Fibroblast of skin of left quadriceps (primary cell): ENCODE data around the gene AP1G2.
A peak's percentile ranks its signal among the peaks of the same experiment; 100 is the strongest.
"Not testable (repeated sequence)": the region's sequence is repeated elsewhere in the genome, so short reads cannot be mapped to it uniquely, and the experiment has no call there.

Source experiments
- DNase-seq, 2 experiments: peaks; one replicate each; pipeline ENCODE4 v3.0.0-alpha.2; 2013; ENCODE audit warnings: low read depth in 2 of 2

AP1G2 gene, protein sequence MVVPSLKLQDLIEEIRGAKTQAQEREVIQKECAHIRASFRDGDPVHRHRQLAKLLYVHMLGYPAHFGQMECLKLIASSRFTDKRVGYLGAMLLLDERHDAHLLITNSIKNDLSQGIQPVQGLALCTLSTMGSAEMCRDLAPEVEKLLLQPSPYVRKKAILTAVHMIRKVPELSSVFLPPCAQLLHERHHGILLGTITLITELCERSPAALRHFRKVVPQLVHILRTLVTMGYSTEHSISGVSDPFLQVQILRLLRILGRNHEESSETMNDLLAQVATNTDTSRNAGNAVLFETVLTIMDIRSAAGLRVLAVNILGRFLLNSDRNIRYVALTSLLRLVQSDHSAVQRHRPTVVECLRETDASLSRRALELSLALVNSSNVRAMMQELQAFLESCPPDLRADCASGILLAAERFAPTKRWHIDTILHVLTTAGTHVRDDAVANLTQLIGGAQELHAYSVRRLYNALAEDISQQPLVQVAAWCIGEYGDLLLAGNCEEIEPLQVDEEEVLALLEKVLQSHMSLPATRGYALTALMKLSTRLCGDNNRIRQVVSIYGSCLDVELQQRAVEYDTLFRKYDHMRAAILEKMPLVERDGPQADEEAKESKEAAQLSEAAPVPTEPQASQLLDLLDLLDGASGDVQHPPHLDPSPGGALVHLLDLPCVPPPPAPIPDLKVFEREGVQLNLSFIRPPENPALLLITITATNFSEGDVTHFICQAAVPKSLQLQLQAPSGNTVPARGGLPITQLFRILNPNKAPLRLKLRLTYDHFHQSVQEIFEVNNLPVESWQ

DNA sequence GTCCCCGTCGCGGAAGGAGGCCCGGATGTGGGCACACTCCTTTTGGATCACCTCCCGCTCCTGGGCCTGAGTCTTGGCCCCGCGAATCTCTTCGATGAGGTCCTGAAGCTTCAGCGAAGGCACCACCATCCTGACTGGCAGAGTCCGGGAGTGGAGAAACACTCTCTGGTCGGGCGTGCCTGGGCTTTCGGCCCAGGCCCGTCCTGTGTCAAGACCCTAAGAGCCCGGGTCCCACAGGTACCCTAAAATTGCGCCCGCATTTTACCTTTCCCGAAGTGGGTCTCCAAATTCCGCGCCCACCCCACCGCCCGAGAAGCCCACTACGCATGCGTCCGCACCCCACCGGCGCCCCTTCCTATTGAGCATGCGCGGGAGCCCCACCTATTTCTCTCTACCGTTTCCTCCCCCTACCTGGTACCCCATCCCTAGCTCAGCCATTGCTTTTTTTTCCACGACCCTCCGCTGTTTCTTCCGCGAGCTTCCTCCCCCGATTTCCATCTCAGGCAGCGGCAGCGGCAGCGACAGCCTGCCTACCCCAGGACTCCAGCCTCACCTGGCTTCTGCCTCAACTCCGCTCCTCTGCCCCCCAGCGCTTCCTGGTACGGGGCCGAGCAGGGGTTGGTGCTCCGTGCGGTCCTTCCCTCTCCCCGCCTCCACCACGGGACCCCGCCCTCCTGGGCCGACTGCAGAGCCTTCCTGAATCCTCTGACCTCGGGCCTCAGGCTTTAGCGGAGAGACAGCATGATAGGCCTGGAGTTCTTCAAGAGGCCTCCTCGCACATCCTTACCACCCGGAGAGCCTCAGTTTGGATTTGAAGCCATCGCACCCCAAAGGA lies at the start of gene AP1G2:
TSS of gene AP1G2 (minus strand) at position 606 of the 835 bp plus-strand sequence. CDS start at position 129, 477 bp downstream.
- DNase-seq: peak; percentile 38 to 42

- DNase-seq: no peak
Observed at GRCh38 chr14:23615856-23616255, 48.3 kb upstream of the AP1G2 start.

DNA sequence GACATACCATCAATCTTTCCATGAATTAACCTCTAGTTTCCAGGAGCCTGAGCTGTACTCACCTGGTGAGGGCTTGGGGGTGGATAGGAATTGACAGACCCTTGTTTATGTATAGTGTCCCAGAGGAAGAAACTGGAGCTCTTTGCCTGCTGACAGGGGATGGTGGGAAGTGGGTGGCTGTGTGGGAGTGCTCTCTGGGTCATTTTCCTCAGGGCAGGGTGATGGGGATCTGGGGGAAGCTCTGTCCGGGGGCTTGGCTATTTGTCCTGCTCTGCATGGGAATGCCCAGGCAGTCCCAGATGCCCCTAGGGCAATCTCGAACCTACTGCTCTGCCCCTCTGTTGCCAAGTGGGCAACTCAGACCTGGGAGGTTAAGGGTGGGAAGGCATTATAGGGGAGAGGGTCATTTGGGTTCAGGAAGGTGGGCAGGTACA lies 46.8 kb upstream of the AP1G2 start:
- DNase-seq: no peak

DNA sequence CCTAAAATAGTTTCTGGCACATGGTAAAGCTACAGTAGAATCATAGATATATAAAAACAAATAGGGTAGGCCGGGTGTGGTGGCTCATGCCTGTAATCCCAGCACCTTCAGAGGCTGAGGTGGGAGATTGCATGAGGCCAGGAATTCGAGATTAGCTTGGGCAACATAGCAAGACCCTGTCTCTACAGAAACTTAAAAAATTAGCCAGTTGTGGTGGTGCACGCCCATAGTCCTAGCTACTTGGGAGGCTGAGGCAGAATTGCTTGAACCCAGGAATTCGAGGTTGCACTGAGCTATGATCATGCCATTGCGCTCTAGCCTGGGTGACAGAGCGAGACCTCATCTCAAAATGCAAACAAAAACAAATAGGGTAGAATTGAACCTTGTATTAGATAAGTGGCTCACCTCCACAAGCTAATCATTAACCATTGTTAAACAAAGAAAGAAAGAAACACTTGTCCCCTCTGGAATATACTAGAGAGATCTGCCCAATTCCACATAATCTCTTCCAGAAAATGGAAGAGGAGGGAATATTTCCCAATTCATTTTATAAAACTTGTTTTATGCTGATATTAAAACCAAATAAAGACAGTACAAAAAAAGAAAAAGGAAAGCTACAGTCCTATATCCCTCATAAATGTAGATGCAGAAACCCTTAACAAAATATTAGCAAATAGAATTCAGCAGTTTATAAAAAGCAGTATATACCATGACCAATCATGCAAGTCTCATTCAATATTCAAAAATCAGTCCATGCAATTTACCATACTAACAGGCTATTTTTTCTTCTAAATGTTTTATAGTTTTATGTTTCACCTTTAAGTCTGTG lies 45.9 kb upstream of the AP1G2 start:
- no peak for DNase-seq

GRCh38 chr14:23612802-23613201 lies 45.2 kb upstream of the AP1G2 start:
- no peak for DNase-seq

DNA sequence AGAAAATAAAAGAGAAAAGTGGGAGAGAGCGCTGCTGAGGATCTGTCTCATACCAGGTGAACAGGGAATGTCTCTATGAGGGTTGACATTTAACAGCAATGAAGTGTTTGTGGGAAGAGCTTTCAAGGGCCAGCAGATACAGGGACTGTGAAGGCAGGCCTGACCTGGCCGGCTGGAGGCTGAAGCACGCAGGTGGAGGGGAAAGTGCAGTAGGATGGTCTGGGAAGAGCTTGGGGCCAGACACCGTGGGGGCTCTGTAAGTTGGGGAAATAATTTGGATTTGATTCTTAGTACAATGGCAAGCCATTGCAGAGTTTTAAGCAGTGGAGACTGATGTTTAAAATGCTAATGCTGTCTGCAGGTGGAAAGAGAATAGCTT lies 44.8 kb upstream of the AP1G2 start:
- no peak for DNase-seq

- no peak for DNase-seq
Observed at GRCh38 chr14:23610815-23611289, 43.3 kb upstream of the AP1G2 start.

DNA sequence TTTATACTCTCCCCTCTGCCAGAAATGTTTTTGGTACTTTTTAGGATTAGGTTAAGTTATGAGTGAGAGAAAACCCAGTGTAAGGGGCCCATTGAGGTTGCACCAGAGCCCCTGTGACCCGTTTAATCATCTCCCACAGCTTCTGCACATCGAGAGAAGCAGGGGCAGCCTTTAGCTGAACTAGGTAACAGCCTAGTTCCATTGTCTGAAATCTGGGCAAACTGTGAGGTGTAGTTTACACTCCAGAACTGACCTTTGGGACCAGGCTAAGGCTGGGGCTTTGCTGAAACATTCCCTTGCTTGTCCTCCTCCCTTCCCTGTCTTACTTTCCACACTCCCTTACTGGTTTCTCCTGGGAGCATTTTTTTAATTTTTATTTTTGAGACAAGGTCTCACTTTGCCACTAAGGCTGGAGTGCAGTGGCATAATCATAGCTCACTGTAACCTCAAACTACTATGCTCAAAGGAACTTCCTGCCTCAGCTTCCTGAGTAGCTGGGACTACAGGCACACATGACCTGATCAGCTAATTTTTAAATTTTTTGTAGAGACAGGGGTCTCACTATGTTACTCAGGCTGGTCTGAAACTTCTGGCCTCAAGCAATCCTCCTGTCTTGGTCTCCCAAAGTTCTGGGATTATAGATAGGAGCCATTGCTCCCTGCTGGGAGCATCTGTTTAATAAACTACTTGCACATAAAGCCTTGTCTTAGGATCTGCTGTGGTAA lies 42.7 kb upstream of the AP1G2 start:
- no peak for DNase-seq

DNA sequence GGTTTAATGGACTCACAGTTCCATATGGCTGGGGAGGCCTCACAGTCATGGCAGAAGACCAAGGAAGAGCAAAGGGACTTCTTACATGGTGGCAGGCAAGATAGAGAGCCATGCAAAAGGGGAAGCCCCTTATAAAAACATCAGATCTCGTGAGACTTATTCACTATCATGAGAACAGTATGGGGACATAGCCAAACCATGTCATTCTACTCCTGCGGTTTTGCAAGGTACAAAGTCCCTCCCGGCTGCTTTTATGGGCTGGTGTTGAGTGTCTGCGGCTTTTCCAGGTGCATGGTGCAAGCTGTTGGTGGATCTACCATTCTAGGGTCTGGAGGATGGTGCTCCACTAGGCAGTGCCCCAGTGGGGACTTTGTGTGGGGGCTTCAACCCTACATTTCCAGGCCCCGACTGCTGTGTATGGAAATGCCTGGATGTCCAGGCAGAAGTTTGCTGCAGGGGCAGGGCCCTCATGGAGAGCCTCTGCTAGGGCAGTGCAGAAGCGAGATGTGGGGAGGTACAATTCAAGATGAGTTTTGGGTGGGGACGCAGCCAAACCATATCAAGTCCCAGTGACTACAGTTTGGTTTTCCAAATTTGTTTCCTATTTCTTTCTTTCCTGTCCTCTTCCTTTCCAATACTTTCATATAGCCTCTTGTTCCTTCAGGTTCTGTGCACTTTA lies 42.0 kb upstream of the AP1G2 start:
- DNase-seq: not testable (repeated sequence)

- DNase-seq: no peak
Observed at GRCh38 chr14:23609001-23609400, 41.4 kb upstream of the AP1G2 start.

DNA sequence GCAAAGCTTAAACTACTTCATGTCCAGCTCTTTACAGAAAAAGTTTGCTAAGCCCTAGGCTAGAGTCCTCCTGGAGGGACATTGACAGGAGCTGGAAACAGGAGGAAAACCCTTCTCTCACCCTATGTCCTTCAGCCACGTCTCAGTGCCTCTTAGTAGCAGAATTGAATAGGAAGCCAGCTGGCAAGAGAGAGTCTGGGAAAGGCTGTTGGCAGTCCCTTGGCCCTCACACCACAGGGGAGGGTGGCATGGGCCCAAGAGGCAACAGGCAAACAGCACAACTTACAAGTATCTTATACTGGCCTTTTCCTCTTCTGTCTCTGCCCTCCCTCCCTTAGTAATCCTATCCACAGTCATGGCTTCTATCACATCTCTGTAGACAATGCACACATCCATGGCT lies 40.9 kb upstream of the AP1G2 start:
- no peak for DNase-seq

- DNase-seq: no peak
Observed at GRCh38 chr14:23605931-23606585, 38.5 kb upstream of the AP1G2 start.

GRCh38 chr14:23604675-23605170 lies 37.1 kb upstream of the AP1G2 start:
- DNase-seq: no peak

DNA sequence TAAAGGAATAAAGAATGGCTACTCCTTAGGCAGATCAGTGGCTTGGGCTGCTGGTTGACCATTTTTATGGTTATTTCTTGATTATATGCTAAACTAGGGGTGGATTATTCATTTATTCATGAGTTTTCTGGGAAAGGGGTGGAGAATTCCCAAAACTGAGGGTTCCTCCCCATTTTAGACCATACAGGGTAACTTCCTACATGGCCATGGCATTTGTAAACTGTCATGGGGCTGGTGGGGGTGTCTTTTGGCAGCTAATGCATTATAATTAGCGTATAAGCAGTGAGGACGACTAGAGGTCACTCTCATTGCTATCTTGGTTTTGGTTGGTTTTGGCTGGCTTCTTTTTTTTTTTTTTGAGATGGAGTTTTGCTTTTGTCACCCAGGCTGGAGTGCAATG lies 36.6 kb upstream of the AP1G2 start:
- DNase-seq: no peak

GRCh38 chr14:23603103-23603502 lies 35.5 kb upstream of the AP1G2 start:
- no peak for DNase-seq

GRCh38 chr14:23602181-23603095 lies 34.8 kb upstream of the AP1G2 start:
- no peak for DNase-seq

DNA sequence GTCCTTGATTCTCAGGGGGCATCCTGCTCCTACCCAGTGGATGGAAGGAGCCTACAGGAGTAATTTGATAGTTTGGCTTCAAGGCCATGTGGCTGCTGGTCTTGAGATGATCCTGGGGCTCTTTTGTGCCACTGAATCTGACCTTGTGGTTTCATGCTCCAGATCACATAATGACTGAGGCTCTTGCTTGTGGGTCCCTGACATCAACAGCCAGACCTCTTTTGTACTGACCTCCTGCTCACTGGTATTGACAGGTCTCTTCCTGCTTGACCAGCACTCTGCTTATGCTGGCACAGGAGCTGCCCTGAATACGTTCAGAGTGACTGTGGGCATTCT lies 34.2 kb upstream of the AP1G2 start:
- no peak for DNase-seq

DNA sequence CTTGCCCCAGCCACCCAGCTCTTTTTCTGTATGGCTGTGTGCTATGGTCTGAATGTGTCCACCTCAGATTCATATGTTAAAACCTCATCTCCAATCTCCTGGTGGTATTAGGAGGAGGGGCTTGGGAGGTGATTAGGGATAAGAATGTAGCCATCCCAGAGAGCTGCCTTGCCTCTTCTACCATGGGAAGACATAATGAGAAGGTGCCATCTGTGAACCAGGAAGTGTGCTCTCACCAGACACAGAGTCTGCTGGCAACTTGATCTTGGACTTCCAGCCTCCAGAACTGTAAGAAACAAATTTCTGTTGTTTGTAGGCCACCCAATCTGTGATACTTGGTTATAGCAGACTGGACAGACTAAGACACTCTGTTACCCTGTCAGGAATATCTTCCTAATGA lies 33.8 kb upstream of the AP1G2 start:
- DNase-seq: no peak
